H1 (cell line): Measurements from ENCODE around the gene CORO7. TPM values are rescaled to one million over a fixed set of nuclear protein-coding genes. Genes with fewer than 3 reads are reported as not detected.

Experiments
- CTCF ChIA-PET: fragments of 300-600 bp; sonication (Branson Sonifier 250); formaldehyde crosslinking; loops from one replicate; lab custom pipeline; 2021; ENCODE audit not compliant: partially characterized antibody; lab: Charles Lee
- POLR2A ChIA-PET: fragments of 300-600 bp; sonication (Branson Sonifier 250); formaldehyde crosslinking; loops from one replicate; lab custom pipeline; 2021; ENCODE audit warnings: inconsistent platforms; ENCODE audit not compliant: partially characterized antibody; lab: Charles Lee
- DNase-seq, 2 experiments: peaks; one replicate each; pipeline versions ENCODE4 v3.0.0 to v3.0.0-alpha.2; 2010 to 2022; ENCODE audit warnings: low spot score in 2 of 2, low read depth in 1 of 2, mixed read lengths in 1 of 2
- FAIRE-seq: peaks from 2 replicates; lab custom pipeline; 2011; peaks lifted over from hg19 to GRCh38; lab: Jason Lieb, UNC
- H2AFZ ChIP-seq: 2 replicates; pipeline ENCODE4 v1.8.1; 2012; ENCODE audit warnings: low read length, inconsistent platforms
- H2AK5ac ChIP-seq: 2 replicates; pipeline ENCODE4 v1.6.1; 2013; ENCODE audit warnings: low read depth, low read length
- H2BK120ac ChIP-seq: replicated peaks from 2 replicates; pipeline ENCODE3; 2013; ENCODE audit warnings: low read depth, low read length, inconsistent platforms
- H2BK12ac ChIP-seq: 2 replicates; pipeline ENCODE4 v1.6.1; 2013; ENCODE audit warnings: low read depth, low read length
- H2BK15ac ChIP-seq: 2 replicates; pipeline ENCODE4 v1.6.1; 2013; ENCODE audit warnings: low read length
- H2BK20ac ChIP-seq: 2 replicates; pipeline ENCODE4 v1.6.1; 2013; ENCODE audit warnings: low read length
- H2BK5ac ChIP-seq: 2 replicates; pipeline ENCODE4 v1.6.1; 2013; ENCODE audit warnings: low read depth, low read length
- H3K14ac ChIP-seq: 2 replicates; pipeline ENCODE4 v1.6.1; 2013; ENCODE audit warnings: inconsistent platforms; ENCODE audit not compliant: insufficient read length
- H3K18ac ChIP-seq: 2 replicates; pipeline ENCODE4 v1.6.1; 2013; ENCODE audit warnings: low read length; ENCODE audit errors: extremely low read depth
- H3K23ac ChIP-seq: 2 replicates; pipeline ENCODE4 v1.6.1; 2013; ENCODE audit warnings: inconsistent platforms; ENCODE audit not compliant: insufficient read length
- H3K23me2 ChIP-seq: 2 replicates; pipeline ENCODE4 v1.6.1; 2013; ENCODE audit warnings: low read depth, low read length
- H3K27ac ChIP-seq: 2 replicates; pipeline ENCODE4 v1.6.1; 2011; ENCODE audit warnings: low read depth, low read length, inconsistent platforms
- H3K27me3 ChIP-seq, 4 experiments: replicated peaks in 1 of 4; 1 replicate in 1 of 4; 2 replicates in 3 of 4; pipeline versions ENCODE4 v1.6.1 to v1.8.1; 2011 to 2013; ENCODE audit warnings: low read length in 3 of 4, mild to moderate bottlenecking in 3 of 4, inconsistent platforms in 2 of 4, mixed read lengths in 2 of 4, moderate library complexity in 1 of 4; ENCODE audit not compliant: control insufficient read depth in 3 of 4, insufficient read depth in 3 of 4; ENCODE audit errors: extremely low read depth in 1 of 4
- H3K36me3 ChIP-seq, 4 experiments: 2 replicates each; pipeline versions ENCODE4 v1.6.1 to v1.8.1; 2011 to 2013; ENCODE audit warnings: mild to moderate bottlenecking in 4 of 4, low read length in 3 of 4, moderate library complexity in 2 of 4, control low read depth in 1 of 4, inconsistent platforms in 1 of 4; ENCODE audit not compliant: insufficient read depth in 4 of 4, control insufficient read depth in 2 of 4
- H3K4ac ChIP-seq: replicated peaks from 2 replicates; pipeline ENCODE3; 2013; ENCODE audit warnings: low read length, low read depth, mixed read lengths, inconsistent platforms; ENCODE audit not compliant: insufficient read length
- H3K4me1 ChIP-seq, 4 experiments: replicated peaks in 1 of 4; 1 replicate in 1 of 4; 2 replicates in 3 of 4; pipeline versions ENCODE4 v1.6.1 to v1.8.1; 2011 to 2013; ENCODE audit warnings: low read length in 3 of 4, inconsistent platforms in 2 of 4, mixed read lengths in 1 of 4; ENCODE audit not compliant: insufficient read depth in 4 of 4, control insufficient read depth in 3 of 4
- H3K4me2 ChIP-seq, 2 experiments: 2 replicates each; pipeline versions ENCODE4 v1.6.1 to v1.8.1; 2011 to 2013; ENCODE audit warnings: low read depth in 2 of 2, low read length in 2 of 2, control low read depth in 1 of 2, inconsistent platforms in 1 of 2, mild to moderate bottlenecking in 1 of 2; ENCODE audit not compliant: insufficient read depth in 1 of 2
- H3K4me3 ChIP-seq, 4 experiments: fragments of 200-600, 300-600 bp in 1 of 4; sonication (generic), shearing (Covaris generic), sonication (Bioruptor Twin) in 1 of 4; 2 replicates each; pipeline versions ENCODE4 v1.5.1 to v1.8.1; 2011 to 2016; ENCODE audit warnings: low read length in 4 of 4, low read depth in 3 of 4, control low read depth in 2 of 4, inconsistent platforms in 2 of 4, mild to moderate bottlenecking in 2 of 4, mixed read lengths in 1 of 4, moderate library complexity in 1 of 4; ENCODE audit not compliant: insufficient read depth in 2 of 4; ENCODE audit errors: extremely low read depth in 1 of 4
- H3K56ac ChIP-seq: replicated peaks from 2 replicates; pipeline ENCODE3; 2013; ENCODE audit warnings: low read depth, mild to moderate bottlenecking, mixed read lengths, low read length, inconsistent platforms; ENCODE audit not compliant: insufficient read length
- H3K79me1 ChIP-seq: 2 replicates; pipeline ENCODE4 v1.6.1; 2013; ENCODE audit warnings: low read depth, low read length, control low read depth
- H3K79me2 ChIP-seq, 2 experiments: 2 replicates each; pipeline versions ENCODE4 v1.6.1 to v1.8.1; 2012 to 2013; ENCODE audit warnings: low read length in 2 of 2, mild to moderate bottlenecking in 2 of 2, inconsistent platforms in 1 of 2; ENCODE audit not compliant: insufficient read depth in 2 of 2, control insufficient read depth in 1 of 2
- H3K9ac ChIP-seq, 4 experiments: replicated peaks in 1 of 4; 1 replicate in 1 of 4; 2 replicates in 3 of 4; pipeline versions ENCODE4 v1.6.1 to v1.8.1; 2011 to 2013; ENCODE audit warnings: low read depth in 3 of 4, low read length in 3 of 4, control low read depth in 2 of 4, mild to moderate bottlenecking in 2 of 4, moderate library complexity in 2 of 4, inconsistent platforms in 1 of 4; ENCODE audit errors: extremely low read depth in 1 of 4
- H3K9me3 ChIP-seq, 2 experiments: 2 replicates each; pipeline versions ENCODE4 v1.6.1 to v1.8.1; 2012 to 2013; ENCODE audit warnings: mild to moderate bottlenecking in 2 of 2, moderate library complexity in 2 of 2, control low read depth in 1 of 2, inconsistent platforms in 1 of 2, low read depth in 1 of 2, low read length in 1 of 2, mixed read lengths in 1 of 2; ENCODE audit not compliant: insufficient read depth in 2 of 2
- H4K20me1 ChIP-seq, 2 experiments: replicated peaks in 1 of 2; 2 replicates each; pipeline versions ENCODE3 to v1.8.1; 2011 to 2013; ENCODE audit warnings: inconsistent platforms in 2 of 2, low read length in 2 of 2, mild to moderate bottlenecking in 1 of 2; ENCODE audit not compliant: insufficient read depth in 2 of 2, control insufficient read depth in 1 of 2
- H4K5ac ChIP-seq: 2 replicates; pipeline ENCODE4 v1.6.1; 2013; ENCODE audit warnings: low read length, low read depth, mixed read lengths, inconsistent platforms; ENCODE audit not compliant: insufficient read length
- H4K8ac ChIP-seq: 2 replicates; pipeline ENCODE4 v1.8.0; 2013; ENCODE audit warnings: mild to moderate bottlenecking, moderate library complexity, low read length, inconsistent platforms; ENCODE audit not compliant: insufficient read depth; ENCODE audit errors: extremely low read depth
- H4K91ac ChIP-seq: replicated peaks from 2 replicates; pipeline ENCODE3; 2013; ENCODE audit warnings: low read length, mixed read lengths, inconsistent platforms; ENCODE audit not compliant: insufficient read length
- CHD2 ChIP-seq: IDR thresholded peaks from 2 replicates; pipeline ENCODE4 v1.6.1; 2012; ENCODE audit warnings: low read length, improper control_type of control experiment
- EP300 ChIP-seq, 2 experiments: IDR thresholded peaks; 1 replicate in 1 of 2; 2 replicates in 1 of 2; pipeline ENCODE4 v1.6.1; 2011 to 2012; ENCODE audit warnings: low read depth in 2 of 2, low read length in 2 of 2, mild to moderate bottlenecking in 2 of 2, borderline replicate concordance in 1 of 2, inconsistent platforms in 1 of 2, moderate library complexity in 1 of 2
- EZH2 ChIP-seq: fragments of 200-600 bp; sonication (generic); IDR thresholded peaks from 2 replicates; pipeline ENCODE4 v1.7.1; 2012; ENCODE audit warnings: low read depth, mild to moderate bottlenecking, moderate library complexity, low read length, inconsistent platforms; ENCODE audit not compliant: severe bottlenecking
- JUND ChIP-seq: IDR thresholded peaks from 2 replicates; pipeline ENCODE4 v1.6.1; 2011; ENCODE audit warnings: mild to moderate bottlenecking, improper control_type of control experiment, low read length
- RBBP5 ChIP-seq: IDR thresholded peaks from 2 replicates; pipeline ENCODE4 v1.7.1; 2012; ENCODE audit warnings: low read depth, mild to moderate bottlenecking, inconsistent platforms, low read length, moderate library complexity, borderline replicate concordance
- RNF2 ChIP-seq: fragments of 200-900, 300-1000 bp; sonication (generic); IDR thresholded peaks from 2 replicates; pipeline ENCODE4 v1.7.1; 2016; ENCODE audit warnings: borderline replicate concordance, low read depth, mild to moderate bottlenecking, antibody characterized with exemption, low read length; ENCODE audit not compliant: poor library complexity, severe bottlenecking; ENCODE audit errors: missing control alignments
- SP1 ChIP-seq: IDR thresholded peaks from 2 replicates; pipeline ENCODE4 v1.6.1; 2011; ENCODE audit warnings: low read depth, low read length
- TBP ChIP-seq: IDR thresholded peaks from 2 replicates; pipeline ENCODE4 v1.6.1; 2011; ENCODE audit warnings: low read depth, low read length, improper control_type of control experiment
- WGBS, 2 experiments: shearing (Covaris generic) in 1 of 2; methylation state at CpG; one replicate each; pipeline versions ENCODE4 v1.1.6 to v1.1.7; 2013 to 2015; ENCODE audit warnings: low lambda C conversion rate in 2 of 2, mixed read lengths in 2 of 2, inconsistent platforms in 1 of 2, low coverage in 1 of 2, missing lambda C conversion rate in 1 of 2; ENCODE audit not compliant: insufficient replicate concordance in 2 of 2, insufficient coverage in 1 of 2, insufficient read length in 1 of 2; ENCODE audit errors: extremely low coverage in 1 of 2, missing lambda C conversion rate in 1 of 2; 5-methylcytosine and 5-hydroxymethylcytosine counted together
- polyA plus RNA-seq, 7 experiments: library from polyadenylated mRNA; depleted of rRNA in 3 of 7; stranded (reverse) in 5 of 7; unstranded in 2 of 7; fragments of >200 nt in 5 of 7; fragments of 200-250 nt in 2 of 7; gene quantifications; 1 replicate in 5 of 7; 2 replicates in 1 of 7; 4 replicates in 1 of 7; pipeline versions ENCODE4 v1.2.1 to v1.2.3, GENCODE V29; 2011 to 2013; ENCODE audit warnings: missing spikeins in 2 of 7, mixed read lengths in 2 of 7
- total RNA-seq: library from RNA; stranded (reverse); fragmentation: NEBNext Ultra II Directional; extraction: Animal tissue kit (Norgen Biotek cat#: 25700); gene quantifications from 2 replicates; pipeline ENCODE4 v1.2.1, GENCODE V29; 2021

Gene CORO7
- total and polyA plus RNA-seq, 2 of the 8 experiments (the other 6 are each of a cell fraction or from before 2014, with no cell fraction given), result 25.2 to 29.8 TPM

DNA sequence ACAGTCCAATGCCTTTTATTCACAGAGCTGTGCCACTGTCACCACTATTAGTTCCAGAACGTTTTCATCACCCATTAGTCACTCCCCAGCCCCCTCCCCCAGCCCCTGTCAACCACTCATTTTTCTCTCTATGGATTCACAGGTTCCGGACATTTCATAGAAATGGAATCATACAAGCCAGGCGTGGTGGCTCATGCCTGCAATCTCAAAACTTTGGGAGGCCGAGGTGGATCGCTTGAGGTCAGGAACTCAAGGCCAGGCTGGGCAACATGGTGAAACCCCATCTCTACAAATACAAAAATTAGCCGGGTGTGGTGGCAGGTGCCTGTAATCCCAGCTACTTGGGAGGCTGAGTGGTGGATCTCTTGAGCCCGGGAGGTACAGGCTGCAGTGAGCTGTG, 64.5 kb downstream of the CORO7 start:
- H3K9ac ChIP-seq, result no peak overlapping the region
- no peak overlapping the region for H3K56ac ChIP-seq
- peaks cover 0 to 12% of the 10 kb centered on the region in 2 experiments for H4K20me1 ChIP-seq
- CTCF ChIA-PET, result interaction anchor here (0.8 to 12.6 kb wide), 12 partner anchors 13 to 91 kb away, joined by 3 to 159 read pairs (median 4); no protein-coding TSS in a partner anchor
- H4K8ac ChIP-seq, result no peak overlapping the region
- H3K4ac ChIP-seq, result no peak overlapping the region
- H2AFZ ChIP-seq, result no peak overlapping the region
- no peak overlapping the region for H2BK15ac ChIP-seq
- H3K36me3 ChIP-seq, result peaks cover 0 to 5% (median under 1%) of the 10 kb centered on the region in 4 experiments; a peak in 3 of 8 replicates
- WGBS, 2 experiments, result 89% methylated on average over 7 of the region's 7 CpGs; no CpG with 5 or more reads in 1 of the 2 experiments
- H3K27ac ChIP-seq, result no peak overlapping the region
- H3K23ac ChIP-seq, result no peak overlapping the region
- H3K27me3 ChIP-seq, result peaks cover 0 to 2% (median 0%) of the 10 kb centered on the region in 4 experiments; a peak in 1 of 7 replicates
- POLR2A ChIA-PET, result interaction anchor here (1.0 to 9.8 kb wide), 18 partner anchors 13 to 90 kb away, joined by 3 to 154 read pairs (median 6); partner anchors contain the start of gene VASN
- no peak overlapping the region for H4K91ac ChIP-seq
- H3K79me2 ChIP-seq, result peaks cover 17 to 39% of the 10 kb centered on the region in 2 experiments
- peaks cover 0 to 4% (median 0%) of the 10 kb centered on the region in 4 experiments; a peak in 1 of 7 replicates for H3K4me1 ChIP-seq
- no peak overlapping the region for H3K4me3 ChIP-seq
- TF ChIP-seq EP300 (IDR thresholded peaks at IDR 0.05; ENCODE audit: borderline replicate concordance in 1 of 2, low read depth in 2 of 2, low read length in 2 of 2) (no peak), JUND (no peak), CHD2 (no peak), TBP (no peak), RBBP5 (no peak), SP1 (no peak), RNF2 (no peak), EZH2 (no peak)
- no peak overlapping the region for H4K5ac ChIP-seq
- no peak for DNase-seq
- FAIRE-seq, result no peak
- no peaks in the 10 kb centered on the region for H3K9me3 ChIP-seq
- H2BK5ac ChIP-seq, result no peak overlapping the region
- no peak overlapping the region for H3K4me2 ChIP-seq
- no peak overlapping the region for H2BK12ac ChIP-seq
- no peak overlapping the region for H2AK5ac ChIP-seq
- no peak overlapping the region for H2BK120ac ChIP-seq
- no peak overlapping the region for H3K14ac ChIP-seq
- no peak overlapping the region for H2BK20ac ChIP-seq
- no peaks in the 10 kb centered on the region; the same call in 1 of the 2 replicates for H3K23me2 ChIP-seq
- H3K79me1 ChIP-seq, result peaks cover 7% of the 10 kb centered on the region; the same call in 1 of the 2 replicates
- H3K18ac ChIP-seq, result no peak overlapping the region
